GM12864 (cell line): ENCODE measurements around the gene HFM1.

ENCODE experiments used
- DNase-seq: peaks from one replicate; pipeline ENCODE4 v3.0.0-alpha.2; 2011; ENCODE audit warnings: low read depth
- H3K4me3 ChIP-seq: 2 replicates; pipeline ENCODE4 v1.5.1; 2011; ENCODE audit warnings: mild to moderate bottlenecking, low read depth, low read length, control low read depth
- TF ChIP-seq, protein P1 (sequence below): IDR thresholded peaks from 2 replicates; pipeline ENCODE4 v1.5.1; 2011; ENCODE audit warnings: low read depth, mild to moderate bottlenecking, moderate library complexity, low read length, control low read depth, inconsistent platforms; ENCODE audit errors: missing control alignments

Gene HFM1

DNA sequence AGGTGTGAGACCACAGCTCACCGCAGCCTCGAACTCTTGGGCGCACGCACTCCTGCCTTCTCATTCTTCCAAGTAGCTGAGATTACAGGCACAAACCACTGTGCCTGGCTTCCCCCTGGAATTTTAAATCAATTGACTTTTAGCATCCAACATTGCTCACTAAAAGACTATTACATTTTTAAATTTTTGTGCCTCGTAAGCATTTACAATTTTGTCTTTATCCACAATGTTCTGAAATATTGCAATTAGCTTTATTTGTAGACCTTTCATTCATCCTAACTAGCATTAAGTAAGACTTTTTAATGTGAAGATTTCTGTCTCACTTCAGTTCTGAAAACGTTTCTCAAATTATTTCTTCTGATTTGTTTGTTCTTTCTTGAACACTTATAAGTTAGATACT is 122.9 kb downstream of the HFM1 start:
- no peak for DNase-seq
- TF ChIP-seq, protein P1, sequence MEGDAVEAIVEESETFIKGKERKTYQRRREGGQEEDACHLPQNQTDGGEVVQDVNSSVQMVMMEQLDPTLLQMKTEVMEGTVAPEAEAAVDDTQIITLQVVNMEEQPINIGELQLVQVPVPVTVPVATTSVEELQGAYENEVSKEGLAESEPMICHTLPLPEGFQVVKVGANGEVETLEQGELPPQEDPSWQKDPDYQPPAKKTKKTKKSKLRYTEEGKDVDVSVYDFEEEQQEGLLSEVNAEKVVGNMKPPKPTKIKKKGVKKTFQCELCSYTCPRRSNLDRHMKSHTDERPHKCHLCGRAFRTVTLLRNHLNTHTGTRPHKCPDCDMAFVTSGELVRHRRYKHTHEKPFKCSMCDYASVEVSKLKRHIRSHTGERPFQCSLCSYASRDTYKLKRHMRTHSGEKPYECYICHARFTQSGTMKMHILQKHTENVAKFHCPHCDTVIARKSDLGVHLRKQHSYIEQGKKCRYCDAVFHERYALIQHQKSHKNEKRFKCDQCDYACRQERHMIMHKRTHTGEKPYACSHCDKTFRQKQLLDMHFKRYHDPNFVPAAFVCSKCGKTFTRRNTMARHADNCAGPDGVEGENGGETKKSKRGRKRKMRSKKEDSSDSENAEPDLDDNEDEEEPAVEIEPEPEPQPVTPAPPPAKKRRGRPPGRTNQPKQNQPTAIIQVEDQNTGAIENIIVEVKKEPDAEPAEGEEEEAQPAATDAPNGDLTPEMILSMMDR, result no peak
- H3K4me3 ChIP-seq, result no peak overlapping the region

DNA sequence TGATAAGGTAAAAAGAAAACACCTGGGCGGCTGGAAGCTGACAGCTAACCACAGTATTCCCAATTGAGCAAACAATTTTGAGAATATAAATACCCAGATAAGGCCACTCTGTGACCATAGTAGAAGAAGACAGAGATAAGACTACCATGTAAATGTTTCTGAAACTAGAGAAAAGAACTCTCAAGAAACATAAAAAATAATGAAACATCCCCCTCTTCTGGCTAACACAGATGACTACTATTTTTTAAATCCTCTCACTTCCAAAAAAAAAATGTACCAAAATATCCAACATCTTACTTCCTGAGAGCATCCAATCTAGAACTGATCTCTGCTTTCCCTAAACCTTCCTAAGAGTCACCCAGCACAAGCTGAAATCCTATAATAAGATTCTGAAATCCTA is 125.9 kb downstream of the HFM1 start:
- no peak for DNase-seq
- H3K4me3 ChIP-seq, result no peak overlapping the region
- TF ChIP-seq, protein P1, result no peak

DNA sequence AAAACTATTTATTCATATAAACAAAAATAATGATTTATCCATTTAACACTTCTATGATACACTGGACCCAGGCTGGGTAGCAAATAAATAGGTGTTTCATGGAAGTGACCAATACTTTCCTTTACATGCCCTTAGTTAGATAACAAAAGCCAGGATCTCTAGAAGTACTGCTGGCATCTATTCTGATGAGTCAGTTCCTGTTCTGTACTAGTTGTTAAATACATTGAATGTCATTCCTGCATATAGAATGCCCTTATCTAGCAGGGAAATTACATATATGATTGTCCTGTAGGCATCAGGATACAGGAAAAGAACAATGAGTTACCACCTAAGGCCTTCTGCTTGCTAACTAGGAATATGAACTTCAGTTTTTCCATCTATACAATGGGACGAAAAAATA is 130.8 kb downstream of the HFM1 start:
- H3K4me3 ChIP-seq, result no peak overlapping the region
- no peak for DNase-seq
- TF ChIP-seq, protein P1, result no peak

DNA sequence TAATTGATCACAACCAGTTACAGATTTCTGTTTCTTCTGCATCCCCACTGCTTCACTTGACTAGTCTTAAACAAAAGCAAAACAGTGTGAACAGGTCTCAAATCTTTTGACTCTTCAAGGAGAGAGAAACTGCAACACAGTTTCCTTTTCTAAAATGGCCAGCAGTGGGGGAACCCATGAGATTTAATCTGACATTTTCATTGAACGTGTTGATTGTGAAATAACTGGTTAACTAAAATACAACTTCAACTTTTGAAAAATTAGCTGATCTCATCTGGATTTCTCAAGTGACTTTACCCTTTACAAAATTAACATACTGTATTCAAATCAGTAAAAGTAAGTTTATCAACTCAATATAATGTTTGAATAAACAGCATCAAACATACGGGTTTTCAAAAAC is 143.0 kb downstream of the HFM1 start:
- no peak overlapping the region for H3K4me3 ChIP-seq
- no peak for DNase-seq
- TF ChIP-seq, protein P1, result no peak

DNA sequence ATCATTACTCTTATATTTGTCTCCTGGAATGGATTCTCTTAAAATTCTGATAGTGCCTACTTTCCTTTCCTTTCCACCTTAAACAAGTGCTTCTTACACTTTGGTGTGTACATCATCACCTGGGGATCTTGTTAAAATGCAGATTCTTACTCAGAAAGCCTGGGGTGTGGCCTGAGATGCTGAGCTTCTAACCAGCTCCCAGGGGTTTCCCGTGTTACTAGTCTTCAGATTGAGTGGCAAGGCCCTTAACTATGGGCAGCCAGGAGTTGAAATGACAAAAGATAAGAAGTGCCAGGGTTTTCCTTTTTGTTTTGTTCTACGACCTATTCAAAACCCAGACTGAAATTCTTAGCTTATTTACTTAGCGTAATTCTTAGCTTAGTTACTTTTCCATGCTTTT is 159.2 kb downstream of the HFM1 start:
- no peak overlapping the region for H3K4me3 ChIP-seq
- DNase-seq, result no peak
- TF ChIP-seq, protein P1, result no peak

DNA sequence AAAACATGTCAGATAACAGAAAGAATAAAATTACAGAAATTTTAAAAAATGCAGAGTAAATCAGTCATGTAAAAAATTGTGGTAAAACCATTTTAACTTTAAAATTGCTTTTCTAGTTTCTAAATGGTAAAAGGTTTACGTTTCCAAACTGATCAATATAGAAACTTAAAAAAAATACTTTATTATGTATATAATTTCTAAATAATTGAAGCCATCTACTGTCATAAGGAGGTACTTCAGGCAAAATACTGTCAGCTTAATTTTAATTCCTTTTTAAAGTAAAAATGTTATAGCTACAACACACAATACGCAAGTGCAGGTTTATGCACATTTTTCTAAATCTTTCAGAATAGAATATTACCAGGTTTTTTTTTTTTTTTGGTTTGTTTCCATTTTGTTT is 159.9 kb downstream of the HFM1 start:
- DNase-seq, result no peak
- TF ChIP-seq, protein P1, result no peak
- H3K4me3 ChIP-seq, result no peak overlapping the region

DNA sequence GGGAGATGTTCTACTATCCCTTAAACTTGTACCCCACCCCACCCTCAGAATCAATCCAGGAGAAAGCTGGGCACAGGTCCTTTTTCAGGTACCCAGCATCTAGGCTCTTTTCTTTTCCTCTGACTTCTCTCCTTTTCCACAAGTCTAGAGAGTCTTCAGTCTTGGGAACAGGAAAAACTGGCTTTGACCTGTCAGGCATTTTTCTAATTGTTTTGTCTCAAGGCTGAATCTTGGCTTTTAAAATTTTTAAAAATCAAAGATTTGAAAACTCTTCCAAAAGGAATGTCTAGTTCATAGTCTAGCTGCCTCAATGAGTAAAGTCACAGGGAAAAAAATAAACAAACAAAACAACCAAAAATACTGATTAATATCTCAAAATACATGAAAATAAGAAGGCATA is 161.5 kb downstream of the HFM1 start:
- TF ChIP-seq, protein P1, result no peak
- no peak overlapping the region for H3K4me3 ChIP-seq
- DNase-seq, result no peak
